ENCODE data around the gene SEC22C. TPM values are rescaled to one million over a fixed set of nuclear protein-coding genes. Genes with fewer than 3 reads are reported as not detected.

The SEC22C gene
- total RNA-seq, 1 donor from 2014 or later = 42.6 TPM

DNA sequence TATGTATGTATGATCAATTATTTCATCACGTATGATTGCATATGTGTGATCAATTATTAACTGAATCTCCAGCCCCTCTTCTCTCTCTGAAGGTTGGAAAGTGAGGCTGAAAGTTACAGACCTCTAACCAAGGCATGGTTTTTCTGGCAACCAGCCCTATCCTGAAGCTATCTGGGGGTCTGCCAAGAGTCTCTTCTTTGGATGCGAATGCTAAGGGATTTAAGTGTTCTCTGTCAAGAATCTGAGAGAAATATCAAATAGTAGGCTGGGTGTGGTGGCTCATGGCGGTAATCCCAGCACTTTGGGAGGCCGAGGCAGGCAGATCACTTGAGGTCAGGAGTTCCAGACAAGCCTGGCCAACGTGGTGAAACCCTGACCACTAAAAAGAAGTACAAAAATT, 26.8 kb upstream of the SEC22C start:
- no peak for DNase-seq (ENCODE audit: low spot score in 2 of 2, unreplicated experiment in 2 of 2)
- H3K9me3 Mint-ChIP-seq = peaks cover 5% of the 10 kb centered on the region
- no peaks in the 10 kb centered on the region for H3K27me3 Mint-ChIP-seq (ENCODE audit: low read depth)
- peaks cover 26% of the 10 kb centered on the region for H3K36me3 Mint-ChIP-seq
- TF ChIP-seq, protein P1, sequence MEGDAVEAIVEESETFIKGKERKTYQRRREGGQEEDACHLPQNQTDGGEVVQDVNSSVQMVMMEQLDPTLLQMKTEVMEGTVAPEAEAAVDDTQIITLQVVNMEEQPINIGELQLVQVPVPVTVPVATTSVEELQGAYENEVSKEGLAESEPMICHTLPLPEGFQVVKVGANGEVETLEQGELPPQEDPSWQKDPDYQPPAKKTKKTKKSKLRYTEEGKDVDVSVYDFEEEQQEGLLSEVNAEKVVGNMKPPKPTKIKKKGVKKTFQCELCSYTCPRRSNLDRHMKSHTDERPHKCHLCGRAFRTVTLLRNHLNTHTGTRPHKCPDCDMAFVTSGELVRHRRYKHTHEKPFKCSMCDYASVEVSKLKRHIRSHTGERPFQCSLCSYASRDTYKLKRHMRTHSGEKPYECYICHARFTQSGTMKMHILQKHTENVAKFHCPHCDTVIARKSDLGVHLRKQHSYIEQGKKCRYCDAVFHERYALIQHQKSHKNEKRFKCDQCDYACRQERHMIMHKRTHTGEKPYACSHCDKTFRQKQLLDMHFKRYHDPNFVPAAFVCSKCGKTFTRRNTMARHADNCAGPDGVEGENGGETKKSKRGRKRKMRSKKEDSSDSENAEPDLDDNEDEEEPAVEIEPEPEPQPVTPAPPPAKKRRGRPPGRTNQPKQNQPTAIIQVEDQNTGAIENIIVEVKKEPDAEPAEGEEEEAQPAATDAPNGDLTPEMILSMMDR (IDR thresholded peaks at IDR 0.05; ENCODE audit: unreplicated experiment) = no peak
- H3K4me1 Mint-ChIP-seq = peaks cover 16% of the 10 kb centered on the region
- H3K27ac Mint-ChIP-seq = peak overlapping the region; percentile 47
- no peak overlapping the region for H3K4me3 Mint-ChIP-seq

DNA sequence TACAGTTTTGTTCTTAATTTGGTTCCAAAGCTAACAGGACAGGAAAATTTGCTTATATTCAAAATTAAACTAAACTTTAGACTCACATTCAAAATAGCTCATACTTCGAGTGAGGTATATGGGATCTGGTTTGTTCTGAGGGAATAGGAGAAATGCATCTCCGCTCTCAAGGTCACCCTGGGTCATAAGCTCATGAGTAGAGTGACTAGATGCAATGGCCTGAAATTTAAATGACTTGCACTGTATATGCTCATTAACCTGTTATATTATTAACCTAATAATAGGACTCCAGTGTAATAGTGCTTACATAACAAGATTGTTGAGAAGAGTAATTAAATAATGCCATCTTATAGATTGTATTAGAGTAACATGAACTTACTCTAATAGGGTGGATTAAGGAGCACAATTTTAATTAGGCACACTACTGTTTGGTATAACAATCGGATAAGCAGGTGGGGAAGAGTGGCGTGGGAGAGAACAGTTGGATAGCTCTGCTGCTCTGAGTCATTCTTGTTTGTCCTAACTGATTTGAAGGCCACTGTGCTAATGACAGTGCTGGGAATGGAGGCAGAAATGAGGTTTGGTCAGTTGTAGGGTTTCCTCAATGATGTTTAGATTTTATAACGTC, 23.9 kb upstream of the SEC22C start:
- Mint-ChIP-seq H3K36me3 (peaks cover 27% of the 10 kb centered on the region), H3K27me3 (ENCODE audit: low read depth) (no peaks in the 10 kb centered on the region), H3K4me1 (peaks cover 27% of the 10 kb centered on the region), H3K4me3 (no peak overlapping the region), H3K27ac (peak overlapping the region; percentile 11), H3K9me3 (peaks cover 5% of the 10 kb centered on the region)
- DNase-seq (ENCODE audit: low spot score in 2 of 2, unreplicated experiment in 2 of 2) = no peak
- TF ChIP-seq, protein P1 (IDR thresholded peaks at IDR 0.05; ENCODE audit: unreplicated experiment) = no peak

DNA sequence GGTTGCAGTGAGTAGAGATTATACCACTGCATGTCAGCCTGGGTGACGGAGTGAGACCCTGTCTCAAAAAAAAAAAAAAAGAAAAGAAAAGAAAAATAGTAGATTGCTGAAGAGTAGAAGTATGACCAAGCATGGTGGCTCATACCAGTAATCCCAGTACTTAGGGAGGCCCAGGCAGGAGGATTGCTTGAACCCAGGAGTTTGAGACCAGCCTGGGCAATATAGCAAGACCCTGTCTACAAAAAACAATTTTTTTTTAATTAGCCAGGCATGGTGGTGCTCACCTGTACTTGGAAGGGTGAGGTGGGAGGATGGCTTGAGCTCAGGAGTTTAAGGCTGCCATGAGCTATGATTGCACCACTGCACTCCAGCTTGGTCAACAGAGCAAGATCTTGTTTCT, 21.2 kb upstream of the SEC22C start:
- Mint-ChIP-seq H3K4me3 (no peak overlapping the region), H3K27me3 (ENCODE audit: low read depth) (no peaks in the 10 kb centered on the region), H3K9me3 (peaks cover 5% of the 10 kb centered on the region), H3K4me1 (peaks cover 25% of the 10 kb centered on the region), H3K27ac (no peak overlapping the region), H3K36me3 (peaks cover 19% of the 10 kb centered on the region)
- no peak for DNase-seq (ENCODE audit: low spot score in 2 of 2, unreplicated experiment in 2 of 2)
- TF ChIP-seq, protein P1 (IDR thresholded peaks at IDR 0.05; ENCODE audit: unreplicated experiment) = no peak

DNA sequence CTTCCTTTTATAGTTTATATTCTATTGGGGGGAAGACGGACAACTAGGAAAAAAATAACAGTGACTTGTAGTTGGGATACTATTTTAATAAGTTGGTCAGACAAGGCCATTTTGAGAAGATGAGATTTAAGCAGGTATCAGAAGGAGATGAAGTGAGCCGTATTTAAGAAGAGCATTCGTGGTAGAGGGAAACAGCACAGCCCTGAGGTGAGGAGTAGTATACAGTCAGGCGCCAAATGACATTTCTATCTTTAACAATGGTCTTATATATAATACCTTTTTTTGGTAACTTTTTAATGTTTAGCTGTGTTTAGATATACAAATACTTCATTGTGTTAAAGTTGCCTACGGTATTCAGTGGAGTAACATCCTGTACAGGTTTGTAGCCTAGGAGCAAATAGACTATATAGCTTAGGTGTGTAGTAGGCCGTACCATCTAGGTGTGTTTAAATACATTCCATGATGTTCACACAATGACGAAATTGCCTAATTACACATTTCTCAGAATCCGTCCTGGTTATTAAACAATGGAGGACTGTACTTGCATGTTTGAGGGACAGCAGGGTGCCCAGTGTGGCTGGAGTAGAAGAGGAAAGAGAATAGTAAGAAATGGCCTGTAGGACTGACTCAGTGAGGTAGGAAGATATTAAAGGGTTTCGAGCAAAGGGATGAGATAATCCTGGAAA, 20.3 kb upstream of the SEC22C start:
- TF ChIP-seq, protein P1 (IDR thresholded peaks at IDR 0.05; ENCODE audit: unreplicated experiment) = no peak
- Mint-ChIP-seq H3K9me3 (peaks cover 5% of the 10 kb centered on the region), H3K36me3 (peaks cover 17% of the 10 kb centered on the region), H3K4me1 (peaks cover 22% of the 10 kb centered on the region), H3K4me3 (peak overlapping the region; percentile 84), H3K27ac (peak overlapping the region; percentile 98), H3K27me3 (ENCODE audit: low read depth) (no peaks in the 10 kb centered on the region)
- no peak for DNase-seq (ENCODE audit: low spot score in 2 of 2, unreplicated experiment in 2 of 2)

DNA sequence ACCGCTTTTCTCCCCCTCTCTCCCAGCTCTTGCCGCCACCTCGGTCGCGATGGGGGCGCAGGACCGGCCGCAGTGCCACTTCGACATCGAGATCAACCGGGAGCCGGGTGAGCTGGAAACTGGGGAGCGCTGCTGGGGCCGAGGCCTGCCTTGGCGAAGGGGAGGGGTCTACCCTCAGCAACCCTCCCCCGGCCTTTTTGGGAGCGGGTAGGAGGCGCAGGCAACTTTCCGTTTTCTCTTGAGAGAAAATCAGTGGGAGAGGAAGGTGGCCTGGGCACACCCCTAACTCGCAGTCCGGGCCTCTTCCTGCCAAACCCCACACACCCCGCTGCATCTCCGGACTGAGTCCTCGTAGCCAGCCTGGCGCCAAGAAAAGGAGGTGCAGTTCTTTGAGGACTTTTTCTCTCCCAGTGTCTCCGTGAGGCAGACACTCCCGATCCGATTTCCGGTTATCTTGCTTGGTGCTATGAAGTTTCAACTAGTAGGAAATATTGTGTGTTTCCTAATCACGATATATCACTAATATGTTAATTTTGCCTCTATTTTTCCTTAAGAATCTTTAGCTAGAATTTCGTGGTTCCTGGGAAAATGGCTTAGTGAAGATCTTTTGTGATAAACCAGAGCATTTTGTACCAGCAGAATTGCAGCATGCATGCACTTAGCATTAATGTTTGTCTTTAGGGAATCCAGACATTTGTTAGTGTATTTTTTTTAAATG, 19.4 kb upstream of the SEC22C start:
- DNase-seq (ENCODE audit: low spot score in 2 of 2, unreplicated experiment in 2 of 2) = peak; percentile 33 to 71
- Mint-ChIP-seq H3K4me1 (peaks cover 22% of the 10 kb centered on the region), H3K27ac (peak overlapping the region; percentile 98)

More for the DNA sequence above, 19.4 kb upstream of the SEC22C start:
- H3K36me3 Mint-ChIP-seq = peaks cover 17% of the 10 kb centered on the region
- H3K4me3 Mint-ChIP-seq = peak overlapping the region; percentile 84
- TF ChIP-seq, protein P1 (IDR thresholded peaks at IDR 0.05; ENCODE audit: unreplicated experiment) = peak; percentile 12
- H3K9me3 Mint-ChIP-seq = peaks cover 5% of the 10 kb centered on the region
- H3K27me3 Mint-ChIP-seq (ENCODE audit: low read depth) = no peaks in the 10 kb centered on the region
